CD4-positive, alpha-beta T cell treated with Interferon alpha-2 for 1 hour (primary cell): ENCODE measurements around the gene F12.
"Not testable (repeated sequence)": the region's sequence is repeated elsewhere in the genome, so short reads cannot be mapped to it uniquely, and the experiment has no call there.

ENCODE experiments used
- DNase-seq, 2 donors: peaks; one replicate each; pipeline ENCODE4 v3.0.0-alpha.2; 2020 to 2022

Gene F12

GRCh38 chr5:177367981-177368868, 41.1 kb downstream of the F12 start:
- DNase-seq, result no peak

GRCh38 chr5:177367323-177367848, 42.0 kb downstream of the F12 start:
- no peak for DNase-seq

- no peak for DNase-seq
These were observed 42.6 kb downstream of the F12 start for GRCh38 chr5:177366528-177367322.

- DNase-seq, result no peak
These were observed 43.4 kb downstream of the F12 start for GRCh38 chr5:177365845-177366527.

GRCh38 chr5:177364159-177364962, 45.0 kb downstream of the F12 start:
- no peak for DNase-seq

GRCh38 chr5:177363565-177363964, 45.8 kb downstream of the F12 start:
- no peak for DNase-seq

GRCh38 chr5:177362610-177363507, 46.5 kb downstream of the F12 start:
- DNase-seq, result peak; percentile 64 to 82

GRCh38 chr5:177362292-177362609, 47.1 kb downstream of the F12 start:
- no peak for DNase-seq

- peak in 1 of 2 donors; percentile 33 for DNase-seq
These were observed 47.7 kb downstream of the F12 start for GRCh38 chr5:177361418-177362291.

GRCh38 chr5:177360740-177361139, 48.6 kb downstream of the F12 start:
- not testable (repeated sequence) for DNase-seq

GRCh38 chr5:177359860-177360259, 49.5 kb downstream of the F12 start:
- DNase-seq, result no peak

GRCh38 chr5:177359451-177359851, 49.9 kb downstream of the F12 start:
- DNase-seq, result no peak

GRCh38 chr5:177358370-177358819, 51.0 kb downstream of the F12 start:
- no peak for DNase-seq

GRCh38 chr5:177357459-177358351, 51.7 kb downstream of the F12 start, which contains the start of gene RGS14:
Gene RGS14 (plus strand): TSS chr5:177357924. CDS start chr5:177358025, 101 bp downstream.
- DNase-seq, result peak; percentile 81 to 87

GRCh38 chr5:177357146-177357458, 52.3 kb downstream of the F12 start:
- DNase-seq, result no peak

GRCh38 chr5:177356746-177357145, 52.6 kb downstream of the F12 start:
- DNase-seq, result no peak

GRCh38 chr5:177355868-177356168, 53.5 kb downstream of the F12 start:
- no peak for DNase-seq

GRCh38 chr5:177355162-177355867, 54.0 kb downstream of the F12 start:
- no peak for DNase-seq

- DNase-seq, result no peak
These were observed 54.7 kb downstream of the F12 start for GRCh38 chr5:177354711-177355110.
